Liver (tissue), 9 donors: ENCODE data around the gene PLCB4. TPM values are rescaled to one million over a fixed set of nuclear protein-coding genes. Genes with fewer than 3 reads are reported as not detected.

ENCODE experiments used
- DNase-seq: peaks from one replicate; pipeline ENCODE4 v3.0.0-alpha.2; 2017; ENCODE audit warnings: low spot score
- H3K27ac ChIP-seq, 2 donors: one replicate each; pipeline ENCODE4 v1.7.0; 2013; ENCODE audit warnings: inconsistent platforms in 2 of 2, low read length in 2 of 2, control low read depth in 1 of 2, low read depth in 1 of 2, mild to moderate bottlenecking in 1 of 2
- H3K27me3 ChIP-seq, 4 donors: one replicate each; pipeline versions ENCODE4 v1.6.1 to v1.7.0; 2013; ENCODE audit warnings: low read length in 3 of 4, inconsistent platforms in 1 of 4, mild to moderate bottlenecking in 1 of 4, moderate library complexity in 1 of 4; ENCODE audit not compliant: control insufficient read depth in 4 of 4, insufficient read depth in 4 of 4
- H3K36me3 ChIP-seq, 4 donors: one replicate each; pipeline versions ENCODE4 v1.6.1 to v1.7.0; 2013; ENCODE audit warnings: low read length in 3 of 4, mild to moderate bottlenecking in 3 of 4, low read depth in 1 of 4, moderate library complexity in 1 of 4; ENCODE audit not compliant: control insufficient read depth in 4 of 4, insufficient read depth in 3 of 4
- H3K4me1 ChIP-seq, 4 donors: one replicate each; pipeline versions ENCODE4 v1.6.1 to v1.7.0; 2013; ENCODE audit warnings: low read length in 3 of 4, mild to moderate bottlenecking in 3 of 4, moderate library complexity in 1 of 4; ENCODE audit not compliant: control insufficient read depth in 4 of 4, insufficient read depth in 4 of 4
- H3K4me3 ChIP-seq, 3 donors: one replicate each; pipeline versions ENCODE4 v1.6.1 to v1.7.0; 2013; ENCODE audit warnings: low read length in 3 of 3, control low read depth in 1 of 3, low read depth in 1 of 3, mild to moderate bottlenecking in 1 of 3
- H3K9ac ChIP-seq, 2 donors: one replicate each; pipeline ENCODE4 v1.7.0; 2013; ENCODE audit warnings: low read length in 2 of 2, mild to moderate bottlenecking in 2 of 2, moderate library complexity in 2 of 2, control low read depth in 1 of 2, low read depth in 1 of 2
- H3K9me3 ChIP-seq, 4 donors: one replicate each; pipeline versions ENCODE4 v1.6.1 to v1.7.0; 2013; ENCODE audit warnings: low read length in 3 of 4; ENCODE audit not compliant: control insufficient read depth in 4 of 4
- FOXA2 ChIP-seq: IDR thresholded peaks from 2 replicates; pipeline ENCODE4 v1.6.1; 2016; ENCODE audit warnings: antibody characterized with exemption
- GABPA ChIP-seq, 2 donors: IDR thresholded peaks in 1 of 2; conservative IDR thresholded peaks in 1 of 2; 2 replicates each; pipeline ENCODE4 v1.6.1; 2016; ENCODE audit warnings: antibody characterized with exemption in 2 of 2, mild to moderate bottlenecking in 1 of 2, moderate library complexity in 1 of 2
- NR2F2 ChIP-seq: IDR thresholded peaks from 2 replicates; pipeline ENCODE4 v1.6.1; 2016; ENCODE audit warnings: antibody characterized with exemption
- RXRA ChIP-seq, 2 donors: IDR thresholded peaks; 2 replicates each; pipeline ENCODE4 v1.6.1; 2017 to 2018; ENCODE audit warnings: antibody characterized with exemption in 2 of 2, mild to moderate bottlenecking in 1 of 2
- SP1 ChIP-seq: IDR thresholded peaks from 2 replicates; pipeline ENCODE4 v1.6.1; 2018; ENCODE audit warnings: antibody characterized with exemption, mild to moderate bottlenecking
- TAF1 ChIP-seq: conservative IDR thresholded peaks from 2 replicates; pipeline ENCODE4 v1.6.1; 2016; ENCODE audit warnings: antibody characterized with exemption, mild to moderate bottlenecking
- YY1 ChIP-seq: IDR thresholded peaks from 2 replicates; pipeline ENCODE4 v1.6.1; 2016; ENCODE audit warnings: antibody characterized with exemption, mild to moderate bottlenecking
- ZBTB33 ChIP-seq: IDR thresholded peaks from 2 replicates; pipeline ENCODE4 v1.6.1; 2016; ENCODE audit warnings: antibody characterized with exemption
- WGBS: extraction: QIAGEN DNeasy Blood & Tissue Kit; methylation state at CpG from one replicate; pipeline ENCODE4 v1.1.7; 2013; 5-methylcytosine and 5-hydroxymethylcytosine counted together
- polyA plus RNA-seq, 2 donors: library from polyadenylated mRNA; stranded (reverse) in 1 of 2; unstranded in 1 of 2; fragments of 200-250 nt in 1 of 2; fragments of >200 nt in 1 of 2; fragmentation: Nextera tagmentation in 1 of 2; extraction: Ambion mirVana in 1 of 2; gene quantifications; one replicate each; pipeline versions ENCODE4 v1.2.1 to v1.2.3, GENCODE V29; 2013 to 2015
- total RNA-seq, 2 donors: library from RNA; depleted of rRNA; stranded (reverse); fragments of >200 nt; gene quantifications; one replicate each; pipeline ENCODE4 v1.2.3, GENCODE V29; 2014
- TF ChIP-seq, protein P1 (sequence below): IDR thresholded peaks from 2 replicates; pipeline ENCODE4 v1.6.1; 2016; ENCODE audit warnings: antibody characterized with exemption
- TF ChIP-seq, protein P2 (sequence below): IDR thresholded peaks from 2 replicates; pipeline ENCODE4 v1.6.1; 2016; ENCODE audit warnings: antibody characterized with exemption, mild to moderate bottlenecking
- TF ChIP-seq, protein P3 (sequence below): fragments of 150-350 bp; IDR thresholded peaks from 2 replicates; pipeline ENCODE4 v1.5.1; 2017; ENCODE audit warnings: improper control_type of control experiment, low read depth, low read length; ENCODE audit not compliant: missing input control
- donor health status: healthy.
- donor health status: healthy.
- donor health status: healthy.
- donor health status: healthy.
- donor health status: healthy.

The PLCB4 gene
- total and polyA plus RNA-seq, 4 donors: 0.14 to 0.67 (median 0.30) TPM

GRCh38 chr20:9276966-9277468, 208.1 kb downstream of the PLCB4 start:
- Histone ChIP-seq H3K9me3 (no peaks in the 10 kb centered on the region), H3K36me3 (no peaks in the 10 kb centered on the region), H3K27me3 (peaks cover 0 to 2% (median 0%) of the 10 kb centered on the region in 4 donors), H3K4me1 (no peaks in the 10 kb centered on the region), H3K4me3 (no peak overlapping the region), H3K27ac (no peak overlapping the region), H3K9ac (no peak overlapping the region)
- 87% methylated on average over 4 of the region's 4 CpGs for WGBS
- TF ChIP-seq FOXA2 (no peak), YY1 (no peak)
- TF ChIP-seq, protein P1, sequence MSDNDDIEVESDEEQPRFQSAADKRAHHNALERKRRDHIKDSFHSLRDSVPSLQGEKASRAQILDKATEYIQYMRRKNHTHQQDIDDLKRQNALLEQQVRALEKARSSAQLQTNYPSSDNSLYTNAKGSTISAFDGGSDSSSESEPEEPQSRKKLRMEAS: no peak
- DNase-seq: no peak

DNA sequence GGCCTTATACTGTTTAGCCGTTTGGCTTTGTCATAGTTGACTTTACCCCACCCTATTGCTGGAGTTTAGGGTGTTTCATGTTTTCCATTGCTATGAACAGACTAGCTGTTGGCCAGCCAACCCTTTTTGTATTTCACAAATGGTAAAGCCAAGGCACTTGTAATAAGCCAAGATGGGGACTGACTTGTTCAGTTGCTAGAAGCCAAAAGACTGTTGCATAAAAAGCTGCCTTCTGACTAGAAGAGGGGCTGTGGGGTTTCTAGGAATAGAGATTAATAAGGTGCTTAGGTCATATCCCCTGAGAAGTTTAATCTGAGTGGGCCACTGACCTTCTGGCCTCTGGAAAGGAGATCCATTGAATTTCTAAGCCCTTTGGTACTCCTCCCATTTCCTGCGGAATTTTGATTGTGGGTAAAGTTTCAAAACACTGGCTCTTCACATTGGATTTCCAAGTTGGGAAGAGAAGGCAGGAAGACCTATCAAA, 211.1 kb downstream of the PLCB4 start:
- H3K9me3 ChIP-seq: no peaks in the 10 kb centered on the region
- no peak overlapping the region for H3K9ac ChIP-seq
- no peak overlapping the region for H3K27ac ChIP-seq
- 73% methylated on average over 2 of the region's 2 CpGs for WGBS
- TF ChIP-seq NR2F2 (peak; percentile 98), GABPA (IDR thresholded peaks at IDR 0.05 in 1 of 2, conservative IDR thresholded peaks at IDR 0.05 in 1 of 2) (no peak), RXRA (IDR thresholded peaks at IDR 0.05) (no peak), YY1 (no peak)
- TF ChIP-seq, protein P1: no peak
- H3K36me3 ChIP-seq: no peaks in the 10 kb centered on the region
- H3K4me1 ChIP-seq: no peaks in the 10 kb centered on the region
- peaks cover 0 to 2% (median 0%) of the 10 kb centered on the region in 4 donors for H3K27me3 ChIP-seq
- H3K4me3 ChIP-seq: no peak overlapping the region
- DNase-seq: no peak

DNA sequence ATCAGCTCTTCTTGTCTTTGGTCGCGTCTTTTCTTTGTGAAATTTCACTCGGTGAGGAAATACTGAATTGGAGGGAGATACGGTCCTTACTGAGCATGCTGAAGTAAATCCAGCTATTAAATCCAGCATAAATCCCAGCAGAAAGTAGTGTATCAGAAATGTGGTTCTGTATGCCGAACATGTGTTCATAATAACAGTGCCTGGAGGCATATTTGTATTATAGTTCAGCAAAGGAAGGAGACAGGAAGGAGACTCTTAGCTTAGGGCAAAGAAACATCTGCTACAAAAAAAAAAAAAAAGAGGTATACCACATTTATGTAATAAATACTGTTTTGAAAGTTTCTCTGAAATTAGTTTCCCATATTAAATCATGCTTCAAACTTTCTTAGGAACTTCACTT, 211.8 kb downstream of the PLCB4 start:
- Histone ChIP-seq H3K4me3 (no peak overlapping the region), H3K9ac (no peak overlapping the region), H3K36me3 (no peaks in the 10 kb centered on the region), H3K4me1 (no peaks in the 10 kb centered on the region), H3K27ac (no peak overlapping the region), H3K27me3 (peaks cover 0 to 2% (median 0%) of the 10 kb centered on the region in 4 donors), H3K9me3 (no peaks in the 10 kb centered on the region)
- TF ChIP-seq TAF1 (no peak), GABPA (IDR thresholded peaks at IDR 0.05 in 1 of 2, conservative IDR thresholded peaks at IDR 0.05 in 1 of 2) (no peak), SP1 (no peak), ZBTB33 (no peak)
- TF ChIP-seq, protein P2, sequence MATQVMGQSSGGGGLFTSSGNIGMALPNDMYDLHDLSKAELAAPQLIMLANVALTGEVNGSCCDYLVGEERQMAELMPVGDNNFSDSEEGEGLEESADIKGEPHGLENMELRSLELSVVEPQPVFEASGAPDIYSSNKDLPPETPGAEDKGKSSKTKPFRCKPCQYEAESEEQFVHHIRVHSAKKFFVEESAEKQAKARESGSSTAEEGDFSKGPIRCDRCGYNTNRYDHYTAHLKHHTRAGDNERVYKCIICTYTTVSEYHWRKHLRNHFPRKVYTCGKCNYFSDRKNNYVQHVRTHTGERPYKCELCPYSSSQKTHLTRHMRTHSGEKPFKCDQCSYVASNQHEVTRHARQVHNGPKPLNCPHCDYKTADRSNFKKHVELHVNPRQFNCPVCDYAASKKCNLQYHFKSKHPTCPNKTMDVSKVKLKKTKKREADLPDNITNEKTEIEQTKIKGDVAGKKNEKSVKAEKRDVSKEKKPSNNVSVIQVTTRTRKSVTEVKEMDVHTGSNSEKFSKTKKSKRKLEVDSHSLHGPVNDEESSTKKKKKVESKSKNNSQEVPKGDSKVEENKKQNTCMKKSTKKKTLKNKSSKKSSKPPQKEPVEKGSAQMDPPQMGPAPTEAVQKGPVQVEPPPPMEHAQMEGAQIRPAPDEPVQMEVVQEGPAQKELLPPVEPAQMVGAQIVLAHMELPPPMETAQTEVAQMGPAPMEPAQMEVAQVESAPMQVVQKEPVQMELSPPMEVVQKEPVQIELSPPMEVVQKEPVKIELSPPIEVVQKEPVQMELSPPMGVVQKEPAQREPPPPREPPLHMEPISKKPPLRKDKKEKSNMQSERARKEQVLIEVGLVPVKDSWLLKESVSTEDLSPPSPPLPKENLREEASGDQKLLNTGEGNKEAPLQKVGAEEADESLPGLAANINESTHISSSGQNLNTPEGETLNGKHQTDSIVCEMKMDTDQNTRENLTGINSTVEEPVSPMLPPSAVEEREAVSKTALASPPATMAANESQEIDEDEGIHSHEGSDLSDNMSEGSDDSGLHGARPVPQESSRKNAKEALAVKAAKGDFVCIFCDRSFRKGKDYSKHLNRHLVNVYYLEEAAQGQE: no peak
- TF ChIP-seq, protein P3, sequence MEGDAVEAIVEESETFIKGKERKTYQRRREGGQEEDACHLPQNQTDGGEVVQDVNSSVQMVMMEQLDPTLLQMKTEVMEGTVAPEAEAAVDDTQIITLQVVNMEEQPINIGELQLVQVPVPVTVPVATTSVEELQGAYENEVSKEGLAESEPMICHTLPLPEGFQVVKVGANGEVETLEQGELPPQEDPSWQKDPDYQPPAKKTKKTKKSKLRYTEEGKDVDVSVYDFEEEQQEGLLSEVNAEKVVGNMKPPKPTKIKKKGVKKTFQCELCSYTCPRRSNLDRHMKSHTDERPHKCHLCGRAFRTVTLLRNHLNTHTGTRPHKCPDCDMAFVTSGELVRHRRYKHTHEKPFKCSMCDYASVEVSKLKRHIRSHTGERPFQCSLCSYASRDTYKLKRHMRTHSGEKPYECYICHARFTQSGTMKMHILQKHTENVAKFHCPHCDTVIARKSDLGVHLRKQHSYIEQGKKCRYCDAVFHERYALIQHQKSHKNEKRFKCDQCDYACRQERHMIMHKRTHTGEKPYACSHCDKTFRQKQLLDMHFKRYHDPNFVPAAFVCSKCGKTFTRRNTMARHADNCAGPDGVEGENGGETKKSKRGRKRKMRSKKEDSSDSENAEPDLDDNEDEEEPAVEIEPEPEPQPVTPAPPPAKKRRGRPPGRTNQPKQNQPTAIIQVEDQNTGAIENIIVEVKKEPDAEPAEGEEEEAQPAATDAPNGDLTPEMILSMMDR: no peak
- WGBS: 38% methylated on average over 5 of the region's 5 CpGs
- DNase-seq: no peak
